Measurements from ENCODE around the gene DCST1. TPM values are rescaled to one million over a fixed set of nuclear protein-coding genes. Genes with fewer than 3 reads are reported as not detected.
A peak's percentile ranks its signal among the peaks of the same experiment; 100 is the strongest.

Gene DCST1
- total RNA-seq, 3 donors from 2014 or later: 0.19 to 0.20 TPM; not detected in 1

DNA sequence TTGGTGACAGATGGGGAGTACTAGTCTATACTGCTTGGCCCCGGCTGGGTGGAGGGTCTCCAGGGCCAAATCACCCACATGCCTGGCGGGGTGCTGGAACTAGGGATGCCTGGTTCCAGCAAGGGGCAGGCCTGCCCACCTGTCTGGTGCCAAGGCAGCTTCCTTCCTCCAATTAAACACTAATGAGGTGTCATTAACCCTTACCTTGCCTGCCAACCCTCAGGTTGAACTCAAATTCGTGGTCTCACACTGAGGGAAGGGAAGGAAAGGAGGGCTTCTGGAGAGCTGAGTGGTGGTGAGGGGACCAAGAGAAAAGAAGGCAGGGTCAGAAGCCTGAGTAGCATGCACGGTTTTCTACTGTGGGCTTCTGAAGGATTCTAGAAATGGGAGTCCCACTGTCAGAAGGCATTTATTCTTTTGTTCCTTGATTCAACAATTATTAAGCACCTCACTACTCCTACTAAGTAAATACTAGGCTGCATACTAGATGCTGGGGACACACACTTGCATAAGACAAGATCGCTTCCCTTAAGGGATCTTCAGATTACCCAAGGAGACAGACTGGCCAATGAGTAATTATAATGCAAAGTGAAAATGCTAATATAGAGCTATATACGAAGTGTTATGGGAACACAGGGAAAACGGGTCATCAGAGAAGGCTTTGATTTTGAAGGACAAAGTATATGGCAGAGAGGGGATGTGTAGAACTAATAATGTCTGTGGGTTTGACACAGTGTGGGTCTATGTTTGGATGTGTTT is 39.1 kb downstream of the DCST1 start:
- DNase-seq (peak in 2 of 3 donors; percentile 20 to 22), ATAC-seq (no peak)
- no peak overlapping the region for H3K4me3 ChIP-seq
- intact Hi-C loops (cut with DNase I, micrococcal nuclease): no loop called here
- no peaks in the 10 kb centered on the region for H3K36me3 ChIP-seq (ENCODE audit: low read depth)
- peaks cover 16% of the 10 kb centered on the region for H3K4me1 ChIP-seq (ENCODE audit: low read depth)
- no peak for TF ChIP-seq CTCF (IDR thresholded peaks at IDR 0.05)
- H3K9me3 ChIP-seq: no peaks in the 10 kb centered on the region

- no peak for TF ChIP-seq CTCF (IDR thresholded peaks at IDR 0.05)
- no peak overlapping the region for H3K4me3 ChIP-seq
- H3K9me3 ChIP-seq: no peaks in the 10 kb centered on the region
- DNase-seq (peak; percentile 3 to 29 (median 20)), ATAC-seq (no peak)
- H3K36me3 ChIP-seq (ENCODE audit: low read depth): no peaks in the 10 kb centered on the region
- H3K4me1 ChIP-seq (ENCODE audit: low read depth): peaks cover 16% of the 10 kb centered on the region
- intact Hi-C loops (cut with DNase I, micrococcal nuclease): no loop called here
Observed at GRCh38 chr1:155073377-155074242, 40.0 kb downstream of the DCST1 start.

- TF ChIP-seq CTCF (IDR thresholded peaks at IDR 0.05): no peak
- no peak for ATAC-seq
- Histone ChIP-seq H3K9me3 (no peaks in the 10 kb centered on the region), H3K4me1 (ENCODE audit: low read depth) (peaks cover 24% of the 10 kb centered on the region), H3K4me3 (no peak overlapping the region), H3K36me3 (ENCODE audit: low read depth) (no peaks in the 10 kb centered on the region)
- intact Hi-C loops (cut with DNase I, micrococcal nuclease): no loop called here
- DNase-seq: peak in 2 of 3 donors; percentile 8 to 40
Observed at GRCh38 chr1:155075535-155075934, 41.9 kb downstream of the DCST1 start.

DNA sequence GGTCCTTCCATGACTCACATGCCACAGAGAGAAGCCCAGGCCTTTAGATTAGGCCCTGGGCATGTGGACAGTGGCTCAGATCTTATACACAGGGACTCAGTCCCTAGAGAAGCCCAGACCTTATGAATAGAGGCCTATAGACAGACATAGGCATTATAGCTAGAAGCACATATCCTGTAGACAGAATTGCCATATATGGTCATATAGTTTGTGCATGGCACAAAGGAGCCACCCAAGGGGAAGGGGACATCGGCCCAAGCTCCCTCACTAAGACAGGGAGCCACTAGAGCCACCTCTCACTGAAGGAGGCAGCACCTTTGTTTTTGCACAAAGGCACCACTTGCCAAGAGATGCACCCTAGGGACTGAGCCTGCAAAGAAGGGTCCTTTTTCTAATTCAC is 42.7 kb downstream of the DCST1 start:
- H3K4me1 ChIP-seq (ENCODE audit: low read depth): peaks cover 29% of the 10 kb centered on the region
- ATAC-seq (no peak), DNase-seq (peak in 1 of 3 donors; percentile 3)
- H3K4me3 ChIP-seq: no peak overlapping the region
- TF ChIP-seq CTCF (IDR thresholded peaks at IDR 0.05): no peak
- H3K9me3 ChIP-seq: no peaks in the 10 kb centered on the region
- no peaks in the 10 kb centered on the region for H3K36me3 ChIP-seq (ENCODE audit: low read depth)
- intact Hi-C loops (cut with DNase I, micrococcal nuclease): no loop called here

DNA sequence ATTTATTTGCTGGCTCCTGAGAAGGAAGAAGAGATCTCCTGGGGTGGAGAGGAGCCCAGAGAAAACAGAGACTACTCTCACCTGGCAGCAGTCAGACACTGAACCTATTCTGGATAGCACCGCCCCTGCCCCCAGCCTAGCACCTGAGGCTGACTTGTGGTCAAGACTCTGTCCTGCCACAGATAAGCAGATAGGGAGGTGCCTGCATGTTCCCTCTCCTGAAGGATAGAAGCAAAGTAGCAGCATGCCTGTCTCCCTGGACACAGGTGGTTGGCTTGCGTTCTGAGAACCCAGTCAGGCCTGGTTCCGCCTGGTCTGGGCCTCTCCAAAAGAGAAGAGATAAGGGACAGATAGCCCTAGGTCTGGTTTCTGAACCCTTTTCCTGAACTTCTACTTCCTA is 43.7 kb downstream of the DCST1 start:
- ATAC-seq (no peak), DNase-seq (peak in 2 of 3 donors; percentile 24 to 30)
- Histone ChIP-seq H3K4me1 (ENCODE audit: low read depth) (peaks cover 36% of the 10 kb centered on the region), H3K9me3 (no peaks in the 10 kb centered on the region), H3K36me3 (ENCODE audit: low read depth) (no peaks in the 10 kb centered on the region), H3K4me3 (no peak overlapping the region)
- TF ChIP-seq CTCF (IDR thresholded peaks at IDR 0.05): no peak
- intact Hi-C loops (cut with DNase I, micrococcal nuclease): no loop called here

Data from mucosa of descending colon (tissue), 3 donors.